GM18511 (cell line): ENCODE measurements around the gene EID3.
A peak's percentile ranks its signal among the peaks of the same experiment; 100 is the strongest.
"Not testable (repeated sequence)": the region's sequence is repeated elsewhere in the genome, so short reads cannot be mapped to it uniquely, and the experiment has no call there.

Experiments
- ATAC-seq: cut with Tn5 transposase; IDR thresholded peaks from one replicate; pipeline ENCODE4 v1.9.1; 2021; ENCODE audit warnings: mild to moderate bottlenecking, moderate library complexity; ENCODE audit not compliant: unreplicated experiment

EID3 gene

DNA sequence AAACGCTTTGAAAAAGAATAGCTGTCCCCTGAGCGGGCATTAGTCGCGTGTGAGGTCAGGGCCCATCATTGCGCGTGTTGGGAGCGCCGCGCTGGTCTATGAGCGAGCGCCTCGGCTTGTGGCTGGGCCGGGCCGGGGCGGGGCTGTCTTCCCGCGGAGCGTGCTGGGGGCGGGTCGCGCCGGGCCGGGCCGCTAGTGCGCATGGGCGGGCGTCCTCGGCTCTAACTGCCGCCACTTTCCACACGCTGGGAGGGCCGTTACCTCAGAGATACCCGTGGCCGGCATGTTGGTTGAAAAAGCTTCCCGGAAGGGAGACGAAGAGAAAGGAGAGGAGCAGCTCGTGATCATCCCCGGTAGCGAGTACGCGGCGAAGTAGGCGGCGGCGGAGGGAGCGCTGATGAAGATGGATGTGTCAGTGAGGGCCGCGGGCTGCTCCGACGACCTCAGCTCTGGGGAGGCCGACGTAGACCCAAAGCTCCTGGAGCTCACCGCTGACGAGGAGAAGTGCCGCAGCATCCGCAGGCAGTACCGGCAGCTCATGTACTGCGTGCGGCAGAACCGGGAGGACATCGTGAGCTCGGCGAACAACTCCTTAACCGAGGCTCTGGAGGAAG lies at the start of gene EID3:
TSS of gene EID3 (plus strand) at position 202 of the 614 bp plus-strand sequence. CDS start at position 398, 196 bp downstream.
- peak; percentile 93 for ATAC-seq

DNA sequence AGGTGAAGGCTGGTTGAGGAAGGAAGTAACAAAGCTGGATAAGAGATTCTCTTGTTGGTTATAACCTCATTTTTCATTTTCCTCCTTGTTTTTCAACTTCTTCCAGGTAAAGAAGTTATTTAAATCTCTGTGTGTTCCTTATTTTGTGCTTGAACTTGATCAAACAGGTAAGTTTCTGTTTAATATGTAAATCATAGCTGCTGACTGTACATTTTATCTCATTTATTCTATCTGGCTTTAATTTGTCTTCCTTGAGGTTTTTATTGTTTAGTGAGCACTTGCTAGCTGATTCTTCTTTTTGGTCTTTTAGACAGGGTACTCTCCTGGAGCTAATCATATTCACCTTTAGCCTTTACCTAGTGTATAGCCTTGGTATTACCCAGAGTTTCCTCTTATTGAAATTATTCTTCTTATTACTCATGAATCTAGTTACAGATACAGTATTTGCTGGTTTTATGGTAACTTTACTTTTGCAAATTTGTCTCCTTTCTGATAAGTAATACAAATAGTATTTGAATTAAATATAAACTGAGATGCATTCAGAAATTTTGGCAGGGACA lies 45.5 kb upstream of the EID3 start:
- no peak for ATAC-seq

DNA sequence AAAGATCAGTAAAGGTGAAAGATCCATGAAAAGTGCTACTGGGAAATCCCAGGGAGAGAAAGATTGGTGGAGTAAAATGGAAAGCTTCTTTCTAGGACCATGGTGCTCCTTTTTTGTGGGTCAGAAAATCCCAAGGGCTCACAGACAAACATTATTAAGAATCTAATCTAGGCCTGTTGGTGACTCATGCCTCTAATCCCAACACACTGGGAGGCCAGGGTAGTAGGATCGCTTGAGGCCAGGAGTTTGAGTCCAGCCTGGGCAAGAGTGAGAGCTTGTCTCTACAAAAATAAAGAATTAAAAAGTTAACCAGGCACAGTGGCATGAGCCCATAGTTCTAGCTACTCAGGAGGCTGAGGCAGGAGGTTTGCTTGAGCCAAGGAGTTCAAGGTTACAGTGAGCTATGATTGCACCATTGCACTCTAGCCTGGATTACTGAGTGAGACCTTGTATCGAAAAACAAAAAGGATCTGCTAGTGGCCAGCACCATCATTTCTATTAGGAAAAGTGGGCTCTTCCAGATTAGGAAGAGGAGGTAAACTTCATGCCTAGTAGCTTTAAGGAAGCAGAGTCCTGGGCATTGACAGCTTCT lies 45.0 kb upstream of the EID3 start:
- ATAC-seq: no peak

DNA sequence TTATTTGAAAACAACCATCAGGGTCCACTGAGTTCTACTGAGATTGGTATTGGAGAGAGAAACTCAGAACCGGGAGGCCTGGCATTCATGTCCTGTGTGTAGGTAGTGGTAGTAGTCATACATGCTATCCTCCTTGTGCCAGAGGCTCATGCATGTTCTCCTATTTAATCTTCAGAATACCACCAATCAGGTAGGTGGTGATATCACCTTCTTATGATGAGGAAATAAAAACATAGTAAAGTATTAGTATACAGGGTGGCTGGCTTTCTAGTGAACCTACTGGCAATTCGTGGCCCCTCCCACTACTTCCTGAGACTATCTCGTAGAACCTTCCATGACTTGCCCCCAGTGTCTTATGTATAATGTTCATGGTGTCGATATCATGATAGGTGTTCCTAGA lies 40.5 kb upstream of the EID3 start:
- ATAC-seq: no peak

DNA sequence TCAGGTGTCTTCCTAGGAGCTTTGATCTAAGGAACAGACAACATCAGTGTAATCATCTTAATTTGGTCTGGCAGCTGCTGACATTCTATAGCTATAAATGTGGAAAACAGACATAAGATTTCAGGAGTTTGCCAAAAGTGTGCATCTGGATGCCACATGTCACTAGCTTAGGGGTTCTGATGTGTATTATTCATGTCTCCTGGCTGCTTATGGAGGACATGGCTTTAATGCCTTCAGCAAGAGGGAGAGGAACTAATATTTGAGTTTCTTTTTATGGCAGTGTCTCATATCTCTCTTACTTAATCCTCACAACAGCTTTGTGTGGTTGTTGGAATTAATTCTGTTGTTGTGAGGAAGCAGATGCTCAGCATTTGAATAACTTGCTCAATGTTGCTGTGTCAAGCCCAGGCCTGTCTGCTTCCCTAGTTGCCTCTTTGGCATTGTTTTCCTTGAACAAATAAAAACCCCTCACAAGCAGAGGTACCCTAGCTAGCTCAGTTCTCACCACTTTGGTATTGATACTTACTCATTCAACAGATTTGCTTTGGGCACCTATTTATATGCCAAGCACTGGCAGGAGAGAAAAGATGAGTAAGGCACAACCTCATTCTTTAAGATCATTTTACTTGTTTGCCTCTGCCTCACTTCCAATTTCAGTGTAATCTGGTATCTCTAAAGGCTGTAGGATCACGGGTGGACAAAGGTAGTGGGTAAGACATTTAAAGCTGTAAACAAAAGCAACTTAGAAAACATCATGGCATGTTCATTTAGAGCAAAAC lies 39.8 kb upstream of the EID3 start:
- no peak for ATAC-seq

DNA sequence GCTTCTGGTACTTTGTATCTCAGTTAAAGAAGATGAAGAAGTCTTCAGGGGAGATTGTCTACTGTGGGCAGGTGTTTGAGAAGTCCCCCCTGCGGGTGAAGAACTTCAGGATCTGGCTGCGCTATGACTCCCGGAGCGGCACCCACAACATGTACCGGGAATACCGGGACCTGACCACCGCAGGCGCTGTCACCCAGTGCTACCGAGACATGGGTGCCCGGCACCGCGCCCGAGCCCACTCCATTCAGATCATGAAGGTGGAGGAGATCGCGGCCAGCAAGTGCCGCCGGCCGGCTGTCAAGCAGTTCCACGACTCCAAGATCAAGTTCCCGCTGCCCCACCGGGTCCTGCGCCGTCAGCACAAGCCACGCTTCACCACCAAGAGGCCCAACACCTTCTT lies 38.1 kb upstream of the EID3 start:
- ATAC-seq: not testable (repeated sequence)

DNA sequence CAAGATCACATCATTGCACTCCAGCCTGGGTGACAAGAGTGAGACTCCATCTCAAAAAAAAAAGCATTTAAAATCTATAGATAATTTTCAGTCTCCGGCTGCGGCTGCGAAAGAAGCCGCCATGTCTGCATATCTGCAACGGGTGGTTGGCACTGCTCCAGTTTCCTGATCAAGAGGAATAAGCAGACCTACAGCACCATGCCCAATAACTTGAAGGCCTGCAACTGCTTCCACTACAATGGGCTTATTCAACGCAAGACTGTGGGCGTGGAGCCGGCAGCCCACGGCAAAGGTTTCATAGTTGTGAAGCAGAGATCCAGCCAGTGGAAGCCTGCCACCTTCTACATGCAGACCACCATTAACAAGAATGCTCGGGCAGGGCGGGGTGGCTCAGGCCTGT lies 30.6 kb upstream of the EID3 start:
- ATAC-seq: no peak

DNA sequence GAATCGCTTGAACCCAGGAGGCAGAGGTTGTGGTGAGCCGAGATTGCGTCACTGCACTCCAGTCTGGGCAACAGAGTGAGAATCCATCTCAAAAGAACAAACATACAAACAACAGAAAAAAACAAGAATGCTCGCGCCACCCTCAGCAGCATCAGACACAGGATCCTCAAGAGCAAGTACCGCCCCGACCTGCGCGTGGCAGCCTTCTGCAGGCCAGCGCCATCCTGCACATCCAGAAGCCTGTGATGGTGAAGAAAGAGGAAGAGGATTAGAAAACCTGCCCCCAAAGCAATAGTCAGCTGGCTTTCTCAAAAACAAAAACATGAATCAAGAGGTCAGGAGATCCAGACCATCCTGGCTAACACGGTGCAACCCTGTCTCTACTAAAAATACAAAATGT lies 30.0 kb upstream of the EID3 start:
- ATAC-seq: no peak

DNA sequence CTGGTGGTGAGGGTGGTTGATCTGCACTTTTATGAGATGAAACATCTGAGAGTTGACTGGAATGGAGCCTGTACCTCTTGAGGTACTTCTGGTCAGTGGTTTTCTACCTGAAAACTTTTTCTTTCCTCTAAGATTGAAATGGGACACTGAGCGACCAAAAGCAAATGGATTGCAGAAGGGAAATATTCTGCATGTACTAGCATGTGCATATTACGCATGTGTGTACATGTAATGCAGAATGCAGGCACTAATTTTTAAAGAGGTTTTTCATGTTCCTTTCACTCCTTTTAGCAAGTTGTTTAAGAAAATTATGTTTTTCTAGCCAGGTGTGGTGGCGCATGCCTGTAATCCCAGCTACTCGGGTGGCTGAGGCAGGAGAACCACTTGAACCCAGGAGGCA lies 28.7 kb upstream of the EID3 start:
- no peak for ATAC-seq

DNA sequence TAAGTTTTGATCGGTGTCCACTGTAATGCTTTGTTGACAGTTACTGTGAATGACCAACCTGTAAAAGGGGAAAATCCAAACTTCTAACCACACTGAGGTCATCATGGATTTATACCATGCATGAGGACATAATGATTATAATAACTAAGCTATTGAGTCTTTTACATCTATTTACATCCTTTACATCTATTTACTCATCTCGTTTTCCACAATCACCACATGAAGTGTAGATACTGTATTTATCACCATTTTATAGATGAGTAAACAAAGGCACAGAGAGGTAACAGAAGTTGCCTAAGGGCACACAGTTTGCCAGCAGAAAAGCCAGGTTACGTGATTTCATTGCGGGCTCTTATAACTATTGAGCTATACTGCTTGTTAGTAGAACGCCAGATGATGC lies 27.9 kb upstream of the EID3 start:
- ATAC-seq: no peak

DNA sequence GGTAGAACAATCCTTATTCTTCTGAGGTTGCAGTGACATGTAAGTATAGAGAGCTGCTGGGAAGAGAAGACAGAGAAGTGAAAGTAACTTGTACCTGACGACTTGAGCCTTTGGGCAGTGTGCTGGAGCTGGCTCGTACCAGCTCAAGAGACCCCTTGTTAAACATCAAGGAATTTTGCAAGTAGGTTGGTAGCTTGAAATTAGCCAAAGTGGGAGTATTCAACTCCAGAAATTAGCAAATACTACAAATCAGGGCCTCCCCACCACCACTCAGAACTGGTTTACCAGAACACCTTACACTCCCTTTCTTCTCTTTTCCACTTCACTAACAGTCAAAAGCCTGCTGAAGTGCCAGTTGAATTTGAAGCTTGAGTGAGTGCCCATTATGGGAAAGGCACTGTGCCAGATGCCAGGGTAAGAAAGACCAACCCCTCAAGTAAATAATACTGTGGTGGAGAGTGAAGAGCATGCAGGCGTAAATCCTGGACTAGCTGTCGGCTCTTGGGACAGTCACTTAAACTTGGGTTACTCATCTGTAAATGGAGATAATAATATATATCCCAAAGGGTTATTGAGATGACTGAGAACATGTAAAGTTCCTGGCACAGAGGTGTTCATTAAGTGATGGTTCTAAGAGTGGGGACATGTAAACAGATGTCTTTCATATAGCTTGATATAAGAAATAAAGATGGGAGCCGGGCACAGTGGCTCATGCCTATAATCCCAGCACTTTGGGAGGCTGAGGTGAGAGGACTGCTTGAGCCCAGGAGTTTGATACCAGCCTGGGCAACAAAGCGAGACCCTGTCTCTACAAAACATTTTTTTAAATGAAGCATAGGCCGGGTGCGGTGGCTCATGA lies 27.0 kb upstream of the EID3 start:
- peak; percentile 77 for ATAC-seq

DNA sequence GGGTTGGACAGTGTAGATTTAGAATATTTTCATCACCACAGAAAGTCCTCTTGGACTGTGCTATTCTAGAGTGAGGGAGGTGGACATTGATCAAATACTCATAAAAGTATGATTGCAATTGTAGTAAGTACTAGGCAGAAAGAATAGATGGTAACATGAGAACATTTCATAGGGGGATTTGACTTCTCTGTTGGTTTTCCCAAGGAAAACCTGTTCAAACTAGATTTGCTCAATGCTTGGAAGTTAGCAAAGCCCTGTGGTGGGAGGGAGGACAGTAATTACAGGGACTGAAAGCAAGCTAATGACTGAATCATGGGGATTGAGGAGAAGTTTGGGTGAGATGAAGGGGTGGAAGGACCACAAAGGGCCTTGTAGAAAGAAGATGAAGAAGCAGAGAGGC lies 24.4 kb upstream of the EID3 start:
- ATAC-seq: no peak

DNA sequence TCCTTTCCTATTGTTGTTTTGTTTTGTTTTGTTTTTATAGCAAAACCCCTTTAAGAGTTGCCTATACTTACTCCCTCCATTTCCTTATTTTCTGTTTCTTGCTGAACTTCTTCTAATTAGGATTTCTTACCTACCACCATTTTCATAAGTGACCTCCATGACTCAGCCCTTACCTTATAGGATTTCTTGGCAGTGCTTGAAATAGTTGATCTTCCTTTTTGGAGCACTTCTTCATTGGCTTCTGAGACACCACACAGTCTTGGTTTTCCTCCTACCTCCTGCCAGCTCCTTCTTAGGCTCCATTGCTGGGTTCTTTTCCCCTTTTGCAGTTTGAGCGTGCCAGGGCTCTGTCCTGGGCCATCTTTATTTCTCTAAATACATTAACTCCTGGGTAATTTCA lies 23.4 kb upstream of the EID3 start:
- no peak for ATAC-seq

DNA sequence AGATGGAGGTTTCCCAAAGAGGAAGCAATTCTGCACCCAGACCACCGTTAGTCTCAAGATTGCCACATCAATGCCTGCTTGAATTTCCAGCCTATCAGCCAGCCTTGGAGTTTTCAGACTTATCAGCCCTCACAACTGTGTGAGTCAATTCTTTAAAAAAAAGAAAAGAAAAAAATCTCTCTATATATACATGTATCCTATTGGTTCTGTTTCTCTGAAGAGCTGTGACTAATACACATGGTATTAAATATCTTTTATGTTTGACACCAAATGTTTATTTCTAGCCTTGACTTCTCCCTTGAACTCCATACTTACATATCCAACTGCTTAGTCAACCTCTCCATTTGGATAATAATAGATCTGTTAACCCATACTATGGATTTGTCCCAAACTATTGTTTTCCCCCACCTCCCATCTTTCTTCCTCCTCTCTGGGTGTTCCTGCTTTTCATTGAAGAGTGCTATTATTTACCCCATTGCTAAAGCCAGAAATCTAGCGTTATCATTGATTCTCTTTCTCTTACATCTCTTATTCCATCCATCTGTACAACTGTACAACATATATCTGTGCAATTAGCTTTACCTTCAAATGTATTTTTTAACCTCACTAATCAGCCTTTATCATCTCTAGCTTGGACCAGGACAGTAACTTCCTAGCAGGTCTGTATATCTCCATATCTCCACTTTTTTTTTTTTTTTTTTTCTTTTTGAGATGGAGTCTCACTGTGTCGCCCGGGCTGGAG lies 22.7 kb upstream of the EID3 start:
- no peak for ATAC-seq

DNA sequence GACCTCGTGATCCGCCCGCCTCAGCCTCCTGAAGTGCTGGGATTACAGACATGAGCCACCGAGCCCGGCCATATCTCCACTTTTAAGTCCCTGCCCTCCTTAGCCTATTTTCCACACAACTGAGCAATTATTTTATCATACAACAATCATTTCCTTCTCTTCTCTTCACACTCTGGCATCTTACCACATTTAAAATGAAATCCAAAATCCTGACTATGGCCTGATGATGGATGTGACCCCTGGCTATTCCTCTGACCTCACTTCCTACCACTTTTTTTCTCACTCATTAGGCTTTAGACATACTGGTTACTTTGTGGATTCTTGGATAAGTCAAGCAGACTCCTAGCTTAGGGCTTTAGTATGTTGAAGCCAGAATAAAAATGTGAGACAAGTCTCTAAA lies 21.9 kb upstream of the EID3 start:
- no peak for ATAC-seq

DNA sequence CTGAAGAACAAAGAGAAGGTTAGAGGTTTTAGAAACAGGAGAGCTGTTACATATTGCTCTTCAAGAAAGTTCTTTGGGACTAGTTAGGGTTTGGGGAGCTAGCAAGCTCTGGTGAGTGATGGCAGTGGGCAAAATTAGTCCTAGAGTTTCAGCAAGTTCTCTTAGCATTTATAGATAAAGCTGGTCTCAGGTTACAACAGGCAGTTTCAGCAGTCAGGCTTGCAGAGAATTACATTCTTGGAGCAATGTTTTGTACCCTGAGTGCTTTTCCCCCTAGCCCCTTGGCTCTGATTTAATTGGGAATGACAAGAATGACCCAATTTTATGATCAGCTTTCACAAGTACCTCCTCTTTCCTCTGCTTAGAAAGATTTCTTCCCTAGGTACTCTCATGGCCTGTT lies 21.4 kb upstream of the EID3 start:
- no peak for ATAC-seq

DNA sequence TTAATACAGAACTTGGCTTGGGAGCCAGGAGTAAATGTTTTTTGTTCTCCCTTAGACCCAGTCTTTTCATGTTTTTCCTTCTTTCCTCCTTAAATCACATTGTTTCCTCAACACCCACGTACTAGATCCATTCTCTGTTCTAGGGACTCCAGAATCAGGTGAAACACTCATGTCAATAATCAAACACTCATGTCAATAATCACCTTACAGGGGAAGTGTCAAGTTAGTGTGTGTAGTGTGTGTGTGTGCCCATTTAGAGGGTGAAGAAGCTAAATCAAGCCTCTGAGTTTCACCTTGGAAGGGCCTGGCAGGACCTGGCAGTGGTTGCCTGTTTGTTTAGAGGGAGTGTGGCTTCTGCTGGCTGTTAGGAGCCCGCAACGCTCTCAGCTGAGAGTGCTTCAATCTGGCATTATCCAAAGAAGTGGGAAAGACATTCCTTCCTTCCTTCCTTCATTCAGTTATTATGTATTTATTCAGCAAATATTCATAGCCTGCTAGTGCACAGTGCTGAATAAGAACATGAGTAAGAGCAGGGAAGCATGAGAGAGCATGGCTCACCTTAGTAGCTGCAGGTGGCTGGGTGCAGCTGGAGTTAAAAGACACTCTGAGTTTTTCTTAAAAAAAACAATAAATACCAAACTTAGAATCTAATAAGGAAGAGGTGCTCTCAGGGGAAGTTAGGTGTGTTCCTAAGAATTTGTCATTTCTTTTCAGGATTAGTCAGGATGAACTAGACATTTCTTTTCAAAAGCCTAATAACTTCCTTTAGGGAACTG lies 17.6 kb upstream of the EID3 start:
- no peak for ATAC-seq

DNA sequence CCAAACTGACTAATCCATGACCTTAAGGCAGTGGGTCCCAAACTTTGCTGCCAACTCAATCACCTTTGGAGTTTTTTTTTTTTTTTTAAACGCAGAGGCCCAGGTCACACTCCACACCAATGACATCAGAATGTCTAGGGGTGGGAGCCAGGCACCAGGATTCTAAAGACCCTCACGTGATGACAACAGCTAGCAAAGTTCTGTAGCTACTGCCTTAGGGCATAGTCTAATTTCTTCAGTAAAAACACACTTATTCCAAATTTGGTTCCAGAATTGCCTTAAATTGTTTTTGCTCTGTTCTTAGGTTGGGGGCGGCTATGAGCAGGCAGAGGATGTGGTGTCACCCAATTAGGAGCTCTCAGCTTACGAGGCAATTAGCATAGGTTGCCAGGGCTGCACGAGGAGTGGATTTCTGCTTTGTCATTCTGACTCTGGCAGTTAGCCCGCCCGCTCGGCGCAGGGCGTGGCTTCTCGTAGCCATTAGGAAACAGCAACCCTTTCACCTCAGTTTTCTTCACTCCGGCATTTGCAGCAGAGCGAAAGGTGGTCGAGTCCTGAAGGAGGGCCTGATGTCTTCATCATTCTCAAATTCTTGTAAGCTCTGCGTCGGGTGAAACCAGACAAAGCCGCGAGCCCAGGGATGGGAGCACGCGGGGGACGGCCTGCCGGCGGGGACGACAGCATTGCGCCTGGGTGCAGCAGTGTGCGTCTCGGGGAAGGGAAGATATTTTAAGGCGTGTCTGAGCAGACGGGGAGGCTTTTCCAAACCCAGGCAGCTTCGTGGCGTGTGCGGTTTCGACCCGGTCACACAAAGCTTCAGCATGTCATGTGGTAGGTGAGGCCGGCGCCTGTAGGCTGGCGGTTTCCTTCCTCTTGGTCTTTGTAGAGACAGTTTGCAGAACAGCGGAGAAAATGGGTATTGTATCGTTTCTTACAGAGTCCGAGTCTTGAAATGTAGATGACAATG lies 16.7 kb upstream of the EID3 start:
- ATAC-seq: peak; percentile 89
